Measurements from ENCODE around the gene DCLRE1B. TPM values are rescaled to one million over a fixed set of nuclear protein-coding genes. Genes with fewer than 3 reads are reported as not detected.
A peak's percentile ranks its signal among the peaks of the same experiment; 100 is the strongest.

Gene DCLRE1B
- total and polyA plus RNA-seq, 2 donors (not counting 1 experiment from before 2014, with no cell fraction given), result 1.0 to 4.8 TPM

GRCh38 chr1:113930499-113931161 is 25.5 kb downstream of the DCLRE1B start:
- ChIA-PET POLR2A (interaction anchor here (0.9 to 3.5 kb wide), 2 partner anchors 18 to 25 kb away, joined by 3 to 50 read pairs; partner anchors contain the start of genes AP4B1 and DCLRE1B), CTCF (interaction anchor here (0.9 to 7.2 kb wide), 7 partner anchors 15 to 172 kb away, joined by 3 to 94 read pairs (median 3); partner anchors contain the start of genes AP4B1, DCLRE1B and PHTF1)
- Histone ChIP-seq H3K79me2 (ENCODE audit: control insufficient read depth, insufficient read depth, low read length) (peaks cover 59% of the 10 kb centered on the region), H2AFZ (ENCODE audit: insufficient read depth, low read depth, low read length, poor library complexity, severe bottlenecking) (peak overlapping the region; percentile 93), H3K9me3 (ENCODE audit: control extremely low read depth in 1 of 3, control insufficient read depth in 2 of 3, insufficient read depth in 1 of 3, low read length in 2 of 3) (peaks cover 0 to 3% (median 0%) of the 10 kb centered on the region in 3 donors), H3K4me1 (ENCODE audit: control insufficient read depth in 2 of 2, insufficient read depth in 2 of 2, low read length in 2 of 2) (peaks cover 36 to 40% of the 10 kb centered on the region in 2 donors), H4K20me1 (ENCODE audit: control insufficient read depth, insufficient read depth, low read length, poor library complexity, severe bottlenecking) (peaks cover 38% of the 10 kb centered on the region), H3K4me3 (ENCODE audit: control extremely low read depth in 1 of 5, extremely low read depth in 1 of 5, insufficient read depth in 1 of 5, low read depth in 2 of 5, low read length in 4 of 5) (peak overlapping the region; percentile 76 to 90 (median 86)), H3K9ac (ENCODE audit: low read length) (peak overlapping the region; percentile 99), H3K4me2 (replicated peaks; ENCODE audit: low read depth, low read length, poor library complexity, severe bottlenecking) (peak overlapping the region; percentile 85), H3K27ac (ENCODE audit: low read length in 2 of 2) (peak overlapping the region; percentile 90 to 99), H3K36me3 (replicated peaks in 1 of 2; ENCODE audit: control extremely low read depth in 1 of 2, control insufficient read depth in 1 of 2, extremely low read depth in 1 of 2, insufficient read depth in 2 of 2, low read length in 1 of 2) (no peaks in the 10 kb centered on the region), H3K27me3 (replicated peaks in 1 of 4; ENCODE audit: control extremely low read depth in 1 of 4, control insufficient read depth in 3 of 4, insufficient read depth in 4 of 4, low read length in 3 of 4) (no peaks in the 10 kb centered on the region)
- DNase-seq (peak; percentile 78), ATAC-seq (ENCODE audit: low read depth) (no peak)
- Mint-ChIP-seq H3K27me3 (no peaks in the 10 kb centered on the region), H3K9me3 (ENCODE audit: insufficient read depth) (no peaks in the 10 kb centered on the region), H3K4me3 (peak overlapping the region; percentile 97), H3K27ac (peak overlapping the region; percentile 94), H3K4me1 (peaks cover 58% of the 10 kb centered on the region)
- WGBS (ENCODE audit: insufficient coverage), result 0% methylated on average over 2 of the region's 8 CpGs
- intact Hi-C loops (cut with micrococcal nuclease), result no loop called here
- TF ChIP-seq EZH2 (IDR thresholded peaks at IDR 0.05; ENCODE audit: borderline replicate concordance, insufficient read depth, low read depth, low read length, poor library complexity, severe bottlenecking), result no peak
- no peak for TF ChIP-seq CTCF (IDR thresholded peaks at IDR 0.05)

- no peak overlapping the region for H2AFZ ChIP-seq (ENCODE audit: insufficient read depth, low read depth, low read length, poor library complexity, severe bottlenecking)
- peaks cover 43% of the 10 kb centered on the region for H4K20me1 ChIP-seq (ENCODE audit: control insufficient read depth, insufficient read depth, low read length, poor library complexity, severe bottlenecking)
- H3K27ac Mint-ChIP-seq, result no peak overlapping the region
- ChIA-PET CTCF (interaction anchor here (0.7 to 7.2 kb wide), 6 partner anchors 14 to 101 kb away, joined by 3 to 94 read pairs (median 3); partner anchors contain the start of genes AP4B1 and DCLRE1B), POLR2A (interaction anchor here (0.5 to 0.9 kb wide), 2 partner anchors 13 to 18 kb away, joined by 3 to 6 read pairs; no protein-coding TSS in a partner anchor)
- H3K9me3 Mint-ChIP-seq (ENCODE audit: insufficient read depth), result no peaks in the 10 kb centered on the region
- ATAC-seq (ENCODE audit: low read depth) (no peak), DNase-seq (peak; percentile 9)
- peaks cover 68% of the 10 kb centered on the region for H3K79me2 ChIP-seq (ENCODE audit: control insufficient read depth, insufficient read depth, low read length)
- H3K27ac ChIP-seq (ENCODE audit: low read length in 2 of 2), result peak overlapping the region in 1 of 2 donors; percentile 99
- H3K4me1 Mint-ChIP-seq, result peaks cover 62% of the 10 kb centered on the region
- peak overlapping the region; percentile 99 for H3K9ac ChIP-seq (ENCODE audit: low read length)
- H3K27me3 ChIP-seq (replicated peaks in 1 of 4; ENCODE audit: control extremely low read depth in 1 of 4, control insufficient read depth in 3 of 4, insufficient read depth in 4 of 4, low read length in 3 of 4), result no peaks in the 10 kb centered on the region
- H3K27me3 Mint-ChIP-seq, result no peaks in the 10 kb centered on the region
- peaks cover 0 to 3% (median 0%) of the 10 kb centered on the region in 3 donors for H3K9me3 ChIP-seq (ENCODE audit: control extremely low read depth in 1 of 3, control insufficient read depth in 2 of 3, insufficient read depth in 1 of 3, low read length in 2 of 3)
- H3K36me3 ChIP-seq (replicated peaks in 1 of 2; ENCODE audit: control extremely low read depth in 1 of 2, control insufficient read depth in 1 of 2, extremely low read depth in 1 of 2, insufficient read depth in 2 of 2, low read length in 1 of 2), result no peaks in the 10 kb centered on the region
- peaks cover 36 to 40% of the 10 kb centered on the region in 2 donors for H3K4me1 ChIP-seq (ENCODE audit: control insufficient read depth in 2 of 2, insufficient read depth in 2 of 2, low read length in 2 of 2)
- intact Hi-C loops (cut with micrococcal nuclease), result no loop called here
- peak overlapping the region in 2 of 5 experiments; percentile 9 to 29 for H3K4me3 ChIP-seq (ENCODE audit: control extremely low read depth in 1 of 5, extremely low read depth in 1 of 5, insufficient read depth in 1 of 5, low read depth in 2 of 5, low read length in 4 of 5)
- TF ChIP-seq EZH2 (IDR thresholded peaks at IDR 0.05; ENCODE audit: borderline replicate concordance, insufficient read depth, low read depth, low read length, poor library complexity, severe bottlenecking), result no peak
- H3K4me2 ChIP-seq (replicated peaks; ENCODE audit: low read depth, low read length, poor library complexity, severe bottlenecking), result peak overlapping the region; percentile 85
- H3K4me3 Mint-ChIP-seq, result peak overlapping the region; percentile 97
- no CpG with 5 or more reads among the region's 3 CpGs for WGBS (ENCODE audit: insufficient coverage)
Measured at GRCh38 chr1:113931451-113931851, 26.3 kb downstream of the DCLRE1B start.

Data from B cell (primary cell).